ENCODE data around the gene VCL.

GRCh38 chr10:73950155-73950948, 47.6 kb upstream of the VCL start:
- TF ChIP-seq EP300 (IDR thresholded peaks at IDR 0.05; ENCODE audit: low read depth), result no peak
- TF ChIP-seq CTCF (IDR thresholded peaks at IDR 0.05), result no peak

All from transverse colon (tissue), 3 donors.